Measurements from ENCODE around the gene RGS4.
"Not testable (repeated sequence)": the region's sequence is repeated elsewhere in the genome, so short reads cannot be mapped to it uniquely, and the experiment has no call there.

DNA sequence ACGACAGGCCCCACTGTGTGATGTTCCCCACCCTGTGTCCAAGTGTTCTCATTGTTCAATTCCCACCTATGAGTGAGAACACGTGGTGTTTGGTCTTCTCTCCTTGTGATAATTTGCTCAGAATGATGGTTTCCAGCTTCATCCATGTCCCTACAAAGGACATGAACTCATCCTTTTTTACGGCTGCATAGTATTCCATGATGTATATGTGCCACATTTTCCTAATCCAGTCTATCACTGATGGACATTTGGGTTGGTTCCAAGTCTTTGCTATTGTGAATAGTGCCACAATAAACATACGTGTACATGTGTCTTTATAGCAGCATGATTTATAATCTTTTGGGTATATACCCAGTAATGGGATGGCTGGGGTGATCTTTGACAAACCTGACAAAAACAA, 20.0 kb downstream of the RGS4 start:
- TF ChIP-seq, protein P1, sequence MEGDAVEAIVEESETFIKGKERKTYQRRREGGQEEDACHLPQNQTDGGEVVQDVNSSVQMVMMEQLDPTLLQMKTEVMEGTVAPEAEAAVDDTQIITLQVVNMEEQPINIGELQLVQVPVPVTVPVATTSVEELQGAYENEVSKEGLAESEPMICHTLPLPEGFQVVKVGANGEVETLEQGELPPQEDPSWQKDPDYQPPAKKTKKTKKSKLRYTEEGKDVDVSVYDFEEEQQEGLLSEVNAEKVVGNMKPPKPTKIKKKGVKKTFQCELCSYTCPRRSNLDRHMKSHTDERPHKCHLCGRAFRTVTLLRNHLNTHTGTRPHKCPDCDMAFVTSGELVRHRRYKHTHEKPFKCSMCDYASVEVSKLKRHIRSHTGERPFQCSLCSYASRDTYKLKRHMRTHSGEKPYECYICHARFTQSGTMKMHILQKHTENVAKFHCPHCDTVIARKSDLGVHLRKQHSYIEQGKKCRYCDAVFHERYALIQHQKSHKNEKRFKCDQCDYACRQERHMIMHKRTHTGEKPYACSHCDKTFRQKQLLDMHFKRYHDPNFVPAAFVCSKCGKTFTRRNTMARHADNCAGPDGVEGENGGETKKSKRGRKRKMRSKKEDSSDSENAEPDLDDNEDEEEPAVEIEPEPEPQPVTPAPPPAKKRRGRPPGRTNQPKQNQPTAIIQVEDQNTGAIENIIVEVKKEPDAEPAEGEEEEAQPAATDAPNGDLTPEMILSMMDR (IDR thresholded peaks at IDR 0.05), result not testable (repeated sequence)
- not testable (repeated sequence) for TF ChIP-seq POLR2AphosphoS5 (IDR thresholded peaks at IDR 0.05)
